ENCODE data around the gene DYNC1I1. TPM values are rescaled to one million over a fixed set of nuclear protein-coding genes. Genes with fewer than 3 reads are reported as not detected.

The DYNC1I1 gene
- total RNA-seq, 3 donors from 2014 or later = 0.41 to 42.6 (median 1.5) TPM

DNA sequence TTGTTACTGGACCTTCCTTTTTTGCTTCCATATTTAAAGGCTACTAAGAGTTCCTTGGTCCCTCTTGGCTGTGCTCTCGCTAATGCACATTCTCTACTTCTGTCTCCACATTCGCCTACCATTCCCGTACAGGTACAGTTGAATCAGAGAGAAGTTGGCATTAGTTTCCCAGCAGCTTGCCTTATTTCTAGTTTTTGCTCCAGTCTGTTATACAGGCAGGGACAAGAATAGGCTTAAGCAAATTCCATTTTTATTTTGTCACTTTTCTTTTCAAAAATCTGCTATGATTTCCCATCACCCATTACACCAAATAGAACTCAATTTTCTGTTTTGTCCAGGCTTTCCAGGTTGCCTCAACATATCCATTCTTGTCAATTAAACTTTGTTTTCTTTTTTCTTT, 29.9 kb downstream of the DYNC1I1 start:
- no peak for DNase-seq
- ATAC-seq = no peak
- Histone ChIP-seq H3K4me1 (ENCODE audit: low read depth) (no peaks in the 10 kb centered on the region), H3K9me3 (no peaks in the 10 kb centered on the region), H3K4me3 (no peak overlapping the region), H3K36me3 (ENCODE audit: low read depth) (no peaks in the 10 kb centered on the region)
- TF ChIP-seq CTCF (IDR thresholded peaks at IDR 0.05) = no peak
- intact Hi-C loops (cut with DNase I, micrococcal nuclease) = no loop called here

- DNase-seq = no peak
- intact Hi-C loops (cut with DNase I, micrococcal nuclease) = no loop called here
- no peaks in the 10 kb centered on the region for H3K9me3 ChIP-seq
- ATAC-seq = no peak
- H3K36me3 ChIP-seq (ENCODE audit: low read depth) = no peaks in the 10 kb centered on the region
- no peaks in the 10 kb centered on the region for H3K4me1 ChIP-seq (ENCODE audit: low read depth)
- no peak for TF ChIP-seq CTCF (IDR thresholded peaks at IDR 0.05)
- no peak overlapping the region for H3K4me3 ChIP-seq
These were observed 31.7 kb downstream of the DYNC1I1 start for GRCh38 chr7:95804052-95804451.

DNA sequence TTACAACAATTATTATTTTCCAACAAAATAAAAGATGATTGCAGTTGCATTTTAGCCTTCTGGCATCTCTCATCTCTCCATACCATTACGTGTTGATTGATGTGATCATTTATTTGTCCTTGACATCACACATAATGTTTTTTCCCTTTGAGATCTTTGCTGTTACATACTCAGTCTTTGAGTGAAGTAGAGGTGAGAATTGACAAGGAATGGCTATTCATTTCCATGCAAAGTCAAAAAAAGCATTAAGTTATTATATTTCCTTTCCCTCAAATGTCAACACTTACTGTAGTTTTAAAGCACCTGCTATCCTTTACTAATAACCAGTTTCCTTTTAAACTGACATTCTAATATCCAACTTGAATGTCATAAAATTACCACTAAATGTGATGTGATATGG, 33.6 kb downstream of the DYNC1I1 start:
- intact Hi-C loops (cut with DNase I, micrococcal nuclease) = no loop called here
- ATAC-seq (no peak), DNase-seq (no peak)
- Histone ChIP-seq H3K36me3 (ENCODE audit: low read depth) (no peaks in the 10 kb centered on the region), H3K9me3 (no peaks in the 10 kb centered on the region), H3K4me3 (no peak overlapping the region), H3K4me1 (ENCODE audit: low read depth) (no peaks in the 10 kb centered on the region)
- no peak for TF ChIP-seq CTCF (IDR thresholded peaks at IDR 0.05)

DNA sequence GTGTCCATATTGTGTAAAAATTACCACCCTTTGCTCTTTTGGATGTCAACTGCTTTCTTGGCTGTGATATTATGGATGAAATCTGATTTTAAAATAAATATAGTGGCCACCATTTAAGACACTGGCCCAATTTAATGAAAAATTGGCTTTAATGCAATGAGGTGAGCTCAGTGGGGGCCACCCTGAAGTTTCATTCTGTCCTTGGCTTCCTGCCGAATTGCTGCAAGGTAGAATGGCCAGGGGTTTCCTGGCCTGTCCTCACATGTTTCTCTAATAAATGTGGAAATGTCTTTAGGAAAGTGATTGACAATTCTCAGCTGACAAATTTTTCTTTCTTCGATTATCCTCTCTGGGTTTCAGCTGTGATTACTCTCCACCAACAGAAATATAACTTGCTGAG, 36.0 kb downstream of the DYNC1I1 start:
- intact Hi-C loops (cut with DNase I, micrococcal nuclease) = no loop called here
- Histone ChIP-seq H3K4me1 (ENCODE audit: low read depth) (no peaks in the 10 kb centered on the region), H3K9me3 (no peaks in the 10 kb centered on the region), H3K36me3 (ENCODE audit: low read depth) (no peaks in the 10 kb centered on the region), H3K4me3 (no peak overlapping the region)
- no peak for TF ChIP-seq CTCF (IDR thresholded peaks at IDR 0.05)
- no peak for DNase-seq
- no peak for ATAC-seq

- no peak for TF ChIP-seq CTCF (IDR thresholded peaks at IDR 0.05)
- ATAC-seq (no peak), DNase-seq (no peak)
- Histone ChIP-seq H3K4me3 (no peak overlapping the region), H3K36me3 (ENCODE audit: low read depth) (no peaks in the 10 kb centered on the region), H3K4me1 (ENCODE audit: low read depth) (no peaks in the 10 kb centered on the region), H3K9me3 (no peaks in the 10 kb centered on the region)
- intact Hi-C loops (cut with DNase I, micrococcal nuclease) = no loop called here
These were observed 39.6 kb downstream of the DYNC1I1 start for GRCh38 chr7:95811846-95812445.

- TF ChIP-seq CTCF (IDR thresholded peaks at IDR 0.05) = no peak
- Histone ChIP-seq H3K36me3 (ENCODE audit: low read depth) (no peaks in the 10 kb centered on the region), H3K9me3 (no peaks in the 10 kb centered on the region), H3K4me1 (ENCODE audit: low read depth) (no peaks in the 10 kb centered on the region), H3K4me3 (no peak overlapping the region)
- ATAC-seq (no peak), DNase-seq (no peak)
- intact Hi-C loops (cut with DNase I, micrococcal nuclease) = no loop called here
These were observed 42.4 kb downstream of the DYNC1I1 start for GRCh38 chr7:95814721-95815120.

All from mucosa of descending colon (tissue), 3 donors.